Peyer's patch (tissue), 4 donors: ENCODE data around the gene NLGN1.

ENCODE experiments used
- POLR2A ChIP-seq, 2 donors: fragments of 450-650 bp; IDR thresholded peaks; one replicate each; pipeline ENCODE4 v1.5.1; 2017; ENCODE audit warnings: antibody characterized with exemption in 2 of 2, mild to moderate bottlenecking in 2 of 2, moderate library complexity in 2 of 2
- TF ChIP-seq, protein P1 (sequence below), 6 experiments: fragments of 450-650 bp in 4 of 6; fragments of 200-600 bp in 2 of 6; sonication (generic) in 1 of 6; IDR thresholded peaks; one replicate each; pipeline ENCODE4 v1.5.1; 2017 to 2019; ENCODE audit warnings: antibody characterized with exemption in 6 of 6, mild to moderate bottlenecking in 3 of 6, moderate library complexity in 1 of 6

DNA sequence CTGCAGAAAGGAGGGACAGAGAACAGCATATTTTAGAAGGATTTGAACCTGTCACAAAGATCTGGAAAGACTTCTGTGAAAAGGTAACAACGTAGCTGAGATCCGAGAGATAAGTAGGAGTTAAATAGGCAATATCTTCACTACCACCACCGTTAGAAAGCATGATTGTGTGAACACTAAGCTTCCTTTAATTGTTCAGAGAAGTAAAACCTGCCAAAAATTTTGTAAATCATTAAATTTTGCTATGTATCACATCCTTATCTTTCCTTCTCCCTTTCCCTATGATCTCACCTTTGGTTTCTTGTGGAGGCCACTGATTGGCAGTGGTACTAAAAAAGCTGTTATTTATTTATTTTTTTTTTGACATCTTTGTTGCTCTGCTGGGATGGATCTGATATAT, 346.9 kb downstream of the NLGN1 start:
- TF ChIP-seq, protein P1, sequence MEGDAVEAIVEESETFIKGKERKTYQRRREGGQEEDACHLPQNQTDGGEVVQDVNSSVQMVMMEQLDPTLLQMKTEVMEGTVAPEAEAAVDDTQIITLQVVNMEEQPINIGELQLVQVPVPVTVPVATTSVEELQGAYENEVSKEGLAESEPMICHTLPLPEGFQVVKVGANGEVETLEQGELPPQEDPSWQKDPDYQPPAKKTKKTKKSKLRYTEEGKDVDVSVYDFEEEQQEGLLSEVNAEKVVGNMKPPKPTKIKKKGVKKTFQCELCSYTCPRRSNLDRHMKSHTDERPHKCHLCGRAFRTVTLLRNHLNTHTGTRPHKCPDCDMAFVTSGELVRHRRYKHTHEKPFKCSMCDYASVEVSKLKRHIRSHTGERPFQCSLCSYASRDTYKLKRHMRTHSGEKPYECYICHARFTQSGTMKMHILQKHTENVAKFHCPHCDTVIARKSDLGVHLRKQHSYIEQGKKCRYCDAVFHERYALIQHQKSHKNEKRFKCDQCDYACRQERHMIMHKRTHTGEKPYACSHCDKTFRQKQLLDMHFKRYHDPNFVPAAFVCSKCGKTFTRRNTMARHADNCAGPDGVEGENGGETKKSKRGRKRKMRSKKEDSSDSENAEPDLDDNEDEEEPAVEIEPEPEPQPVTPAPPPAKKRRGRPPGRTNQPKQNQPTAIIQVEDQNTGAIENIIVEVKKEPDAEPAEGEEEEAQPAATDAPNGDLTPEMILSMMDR (IDR thresholded peaks at IDR 0.05), result no peak
- TF ChIP-seq POLR2A (IDR thresholded peaks at IDR 0.05), result no peak
